H9 (cell line): Measurements from ENCODE around the gene DGKB. TPM values are rescaled to one million over a fixed set of nuclear protein-coding genes. Genes with fewer than 3 reads are reported as not detected.

Experiments
- DNase-seq: peaks from one replicate; pipeline ENCODE4 v3.0.0-alpha.2; 2017
- H2AFZ ChIP-seq: one replicate; pipeline ENCODE4 v1.6.1; 2013; ENCODE audit warnings: mild to moderate bottlenecking, low read length, control low read depth, moderate library complexity
- H2AK5ac ChIP-seq: 2 replicates; pipeline ENCODE4 v1.6.1; 2013; ENCODE audit warnings: low read length, control low read depth, mixed read lengths; ENCODE audit not compliant: insufficient read length
- H2BK120ac ChIP-seq: one replicate; pipeline ENCODE4 v1.6.1; 2013; ENCODE audit warnings: low read depth, mild to moderate bottlenecking, low read length, control low read depth, inconsistent platforms; ENCODE audit not compliant: poor library complexity, severe bottlenecking
- H2BK12ac ChIP-seq: 2 replicates; pipeline ENCODE4 v1.6.1; 2013; ENCODE audit warnings: low read length, control low read depth, mixed read lengths, low read depth; ENCODE audit not compliant: insufficient read length
- H2BK15ac ChIP-seq: 2 replicates; pipeline ENCODE4 v1.6.1; 2013; ENCODE audit warnings: low read depth, low read length, control low read depth
- H2BK20ac ChIP-seq: one replicate; pipeline ENCODE4 v1.6.1; 2013; ENCODE audit warnings: low read depth, mild to moderate bottlenecking, low read length, control low read depth, inconsistent platforms; ENCODE audit not compliant: poor library complexity, severe bottlenecking
- H2BK5ac ChIP-seq: 2 replicates; pipeline ENCODE4 v1.6.1; 2013; ENCODE audit warnings: low read length, control low read depth, mixed read lengths; ENCODE audit not compliant: insufficient read length
- H3K14ac ChIP-seq: 2 replicates; pipeline ENCODE4 v1.6.1; 2013; ENCODE audit warnings: low read length, control low read depth; ENCODE audit not compliant: insufficient read depth
- H3K18ac ChIP-seq: 2 replicates; pipeline ENCODE4 v1.6.1; 2013; ENCODE audit warnings: low read depth, mild to moderate bottlenecking, mixed read lengths, low read length, control low read depth; ENCODE audit not compliant: insufficient read length
- H3K23ac ChIP-seq: 2 replicates; pipeline ENCODE4 v1.6.1; 2013; ENCODE audit warnings: low read length, control low read depth, mixed read lengths, low read depth; ENCODE audit not compliant: insufficient read length
- H3K23me2 ChIP-seq: 2 replicates; pipeline ENCODE4 v1.6.1; 2013; ENCODE audit warnings: low read depth, mild to moderate bottlenecking, mixed read lengths, low read length, control low read depth; ENCODE audit not compliant: insufficient read length, poor library complexity, severe bottlenecking
- H3K27ac ChIP-seq: 2 replicates; pipeline ENCODE4 v1.5.1; 2013; ENCODE audit warnings: low read length, control low read depth, mixed read lengths, low read depth; ENCODE audit not compliant: insufficient read length
- H3K27me3 ChIP-seq: 2 replicates; pipeline ENCODE4 v1.6.1; 2013; ENCODE audit warnings: low read length, control low read depth, inconsistent platforms; ENCODE audit not compliant: insufficient read depth
- H3K4ac ChIP-seq: 2 replicates; pipeline ENCODE4 v1.6.1; 2013; ENCODE audit warnings: low read depth, mild to moderate bottlenecking, control low read depth, inconsistent platforms, low read length, moderate library complexity
- H3K4me1 ChIP-seq: 2 replicates; pipeline ENCODE4 v1.6.1; 2013; ENCODE audit warnings: low read length, control low read depth, inconsistent platforms; ENCODE audit not compliant: insufficient read depth
- H3K4me2 ChIP-seq: 2 replicates; pipeline ENCODE4 v1.6.1; 2013; ENCODE audit warnings: low read length, control low read depth, mixed read lengths; ENCODE audit not compliant: insufficient read length, insufficient read depth
- H3K56ac ChIP-seq: 2 replicates; pipeline ENCODE4 v1.6.1; 2013; ENCODE audit warnings: low read depth, mild to moderate bottlenecking, mixed read lengths, low read length, control low read depth; ENCODE audit not compliant: insufficient read length
- H3K79me1 ChIP-seq: 2 replicates; pipeline ENCODE4 v1.6.1; 2013; ENCODE audit warnings: low read depth, mild to moderate bottlenecking, moderate library complexity, low read length, control low read depth, inconsistent platforms; ENCODE audit not compliant: insufficient read depth, poor library complexity, severe bottlenecking
- H3K79me2 ChIP-seq: 2 replicates; pipeline ENCODE4 v1.6.1; 2013; ENCODE audit warnings: low read length, control low read depth, inconsistent platforms; ENCODE audit not compliant: insufficient read depth
- H3K9ac ChIP-seq: 2 replicates; pipeline ENCODE4 v1.6.1; 2013; ENCODE audit warnings: low read length, control low read depth, mixed read lengths; ENCODE audit not compliant: insufficient read length; ENCODE audit errors: extremely low read depth
- H3K9me3 ChIP-seq: one replicate; pipeline ENCODE4 v1.6.1; 2013; ENCODE audit warnings: low read depth, low read length, inconsistent platforms; ENCODE audit not compliant: control insufficient read depth
- H3T11ph ChIP-seq: one replicate; pipeline ENCODE4 v1.6.1; 2013; ENCODE audit warnings: mild to moderate bottlenecking, low read length, control low read depth, inconsistent platforms
- H4K20me1 ChIP-seq: one replicate; pipeline ENCODE4 v1.6.1; 2013; ENCODE audit not compliant: control insufficient read depth, insufficient read length, insufficient read depth
- H4K5ac ChIP-seq: 2 replicates; pipeline ENCODE4 v1.6.1; 2013; ENCODE audit warnings: low read depth, mild to moderate bottlenecking, mixed read lengths, low read length, control low read depth; ENCODE audit not compliant: insufficient read length
- H4K8ac ChIP-seq: replicated peaks from 2 replicates; pipeline ENCODE4 v1.6.1; 2013; ENCODE audit warnings: low read length, control low read depth, mixed read lengths, low read depth; ENCODE audit not compliant: insufficient read length
- H4K91ac ChIP-seq: 2 replicates; pipeline ENCODE4 v1.6.1; 2013; ENCODE audit warnings: low read depth, mild to moderate bottlenecking, moderate library complexity, mixed read lengths, low read length, control low read depth; ENCODE audit not compliant: insufficient read length
- H3K27ac Mint-ChIP-seq, 3 experiments: 2 replicates in 2 of 3; 3 replicates in 1 of 3; pipeline ENCODE4 v1.8.0; 2020 to 2021; ENCODE audit warnings: mixed read lengths in 3 of 3, mild to moderate bottlenecking in 1 of 3, moderate library complexity in 1 of 3
- H3K27me3 Mint-ChIP-seq: 2 replicates; pipeline ENCODE4 v1.8.0; 2021; ENCODE audit warnings: low read depth, mild to moderate bottlenecking, moderate library complexity, mixed read lengths
- H3K36me3 Mint-ChIP-seq, 3 experiments: 2 replicates in 2 of 3; 3 replicates in 1 of 3; pipeline ENCODE4 v1.8.0; 2020 to 2021; ENCODE audit warnings: low read depth in 3 of 3, mixed read lengths in 3 of 3; ENCODE audit not compliant: insufficient read depth in 1 of 3
- H3K4me1 Mint-ChIP-seq, 2 experiments: 2 replicates each; pipeline ENCODE4 v1.8.0; 2020; ENCODE audit warnings: mixed read lengths in 2 of 2
- H3K4me3 Mint-ChIP-seq, 2 experiments: 2 replicates in 1 of 2; 3 replicates in 1 of 2; pipeline ENCODE4 v1.8.0; 2020 to 2021; ENCODE audit warnings: mild to moderate bottlenecking in 2 of 2, mixed read lengths in 2 of 2, moderate library complexity in 1 of 2
- H3K9me3 Mint-ChIP-seq, 2 experiments: 2 replicates in 1 of 2; 3 replicates in 1 of 2; pipeline ENCODE4 v1.8.0; 2020; ENCODE audit warnings: mild to moderate bottlenecking in 2 of 2, mixed read lengths in 2 of 2, moderate library complexity in 1 of 2
- WGBS: extraction: QIAGEN DNeasy Blood & Tissue Kit; methylation state at CpG from one replicate; pipeline ENCODE4 v1.1.7; 2013; ENCODE audit warnings: missing lambda C conversion rate, low lambda C conversion rate, mixed read lengths; ENCODE audit not compliant: insufficient read length; ENCODE audit errors: extremely low coverage; 5-methylcytosine and 5-hydroxymethylcytosine counted together
- total RNA-seq: library from RNA; stranded (reverse); gene quantifications from 2 replicates; pipeline ENCODE4 v1.2.1, GENCODE V29; 2021
- TF ChIP-seq, protein P1 (sequence below): fragments of 200-600 bp; sonication (generic); conservative IDR thresholded peaks from 3 replicates; pipeline ENCODE4 v1.8.0; 2021; ENCODE audit warnings: antibody characterized with exemption, mild to moderate bottlenecking

DGKB gene
- total RNA-seq, 1 experiment from 2014 or later = 0.26 TPM

DNA sequence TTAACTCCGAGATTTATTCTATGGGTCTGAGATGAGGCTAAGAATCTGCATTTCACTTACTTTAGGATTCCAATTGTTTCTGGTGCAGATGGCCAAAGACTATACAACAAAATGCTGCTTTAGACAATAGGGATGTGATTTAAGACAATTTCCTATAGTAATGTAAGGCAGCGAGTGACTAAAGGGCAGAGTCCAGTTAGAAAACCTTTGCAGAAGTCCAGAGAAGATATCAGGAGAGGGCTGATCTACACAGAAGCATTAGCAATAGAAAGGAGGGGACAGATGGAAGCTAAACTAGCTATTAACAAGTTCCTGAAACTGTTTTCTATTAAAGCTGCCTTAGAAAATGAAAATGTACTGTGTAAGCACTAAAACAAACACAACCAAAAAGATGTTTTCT, 398.9 kb downstream of the DGKB start:
- Histone ChIP-seq H2BK12ac (no peak overlapping the region), H3K27ac (no peak overlapping the region), H2BK5ac (no peak overlapping the region)

More for the DNA sequence above, 398.9 kb downstream of the DGKB start:
- H3K4me3 Mint-ChIP-seq = no peak overlapping the region
- H3K4ac ChIP-seq = no peak overlapping the region
- H3T11ph ChIP-seq = no peak overlapping the region
- H3K4me1 ChIP-seq = no peaks in the 10 kb centered on the region; the same call in 1 of the 2 replicates
- no peak overlapping the region for H3K14ac ChIP-seq
- no peaks in the 10 kb centered on the region for H3K9me3 ChIP-seq
- TF ChIP-seq, protein P1, sequence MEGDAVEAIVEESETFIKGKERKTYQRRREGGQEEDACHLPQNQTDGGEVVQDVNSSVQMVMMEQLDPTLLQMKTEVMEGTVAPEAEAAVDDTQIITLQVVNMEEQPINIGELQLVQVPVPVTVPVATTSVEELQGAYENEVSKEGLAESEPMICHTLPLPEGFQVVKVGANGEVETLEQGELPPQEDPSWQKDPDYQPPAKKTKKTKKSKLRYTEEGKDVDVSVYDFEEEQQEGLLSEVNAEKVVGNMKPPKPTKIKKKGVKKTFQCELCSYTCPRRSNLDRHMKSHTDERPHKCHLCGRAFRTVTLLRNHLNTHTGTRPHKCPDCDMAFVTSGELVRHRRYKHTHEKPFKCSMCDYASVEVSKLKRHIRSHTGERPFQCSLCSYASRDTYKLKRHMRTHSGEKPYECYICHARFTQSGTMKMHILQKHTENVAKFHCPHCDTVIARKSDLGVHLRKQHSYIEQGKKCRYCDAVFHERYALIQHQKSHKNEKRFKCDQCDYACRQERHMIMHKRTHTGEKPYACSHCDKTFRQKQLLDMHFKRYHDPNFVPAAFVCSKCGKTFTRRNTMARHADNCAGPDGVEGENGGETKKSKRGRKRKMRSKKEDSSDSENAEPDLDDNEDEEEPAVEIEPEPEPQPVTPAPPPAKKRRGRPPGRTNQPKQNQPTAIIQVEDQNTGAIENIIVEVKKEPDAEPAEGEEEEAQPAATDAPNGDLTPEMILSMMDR = no peak
- no peak overlapping the region for H2AK5ac ChIP-seq
- no peak overlapping the region; a peak in 1 of 7 replicates for H3K27ac Mint-ChIP-seq
- peaks cover 0 to 7% (median 0%) of the 10 kb centered on the region in 3 experiments; a peak in 2 of 7 replicates for H3K36me3 Mint-ChIP-seq
- H3K79me1 ChIP-seq = no peaks in the 10 kb centered on the region
- no peak overlapping the region for H2BK20ac ChIP-seq
- 100% methylated on average over 1 of the region's 2 CpGs for WGBS
- no peaks in the 10 kb centered on the region for H3K23me2 ChIP-seq
- no peak overlapping the region for H4K8ac ChIP-seq
- H4K5ac ChIP-seq = no peak overlapping the region
- no peak overlapping the region for H3K18ac ChIP-seq
- no peaks in the 10 kb centered on the region for H3K27me3 ChIP-seq
- peaks cover 17 to 19% of the 10 kb centered on the region in 2 experiments for H3K4me1 Mint-ChIP-seq
- no peak overlapping the region for H3K56ac ChIP-seq
- no peak overlapping the region for H2BK15ac ChIP-seq
- H3K23ac ChIP-seq = no peak overlapping the region
- no peaks in the 10 kb centered on the region for H4K20me1 ChIP-seq
- no peak for DNase-seq
- no peak overlapping the region for H3K9ac ChIP-seq
- H3K4me2 ChIP-seq = no peak overlapping the region
- no peaks in the 10 kb centered on the region for H3K79me2 ChIP-seq
- H2AFZ ChIP-seq = no peak overlapping the region
- H4K91ac ChIP-seq = no peak overlapping the region
- peaks cover 0 to 3% of the 10 kb centered on the region in 2 experiments; a peak in 2 of 5 replicates for H3K9me3 Mint-ChIP-seq
- no peak overlapping the region for H2BK120ac ChIP-seq
- no peaks in the 10 kb centered on the region for H3K27me3 Mint-ChIP-seq
